ENCODE data around the gene TRIO.

Gene TRIO

DNA sequence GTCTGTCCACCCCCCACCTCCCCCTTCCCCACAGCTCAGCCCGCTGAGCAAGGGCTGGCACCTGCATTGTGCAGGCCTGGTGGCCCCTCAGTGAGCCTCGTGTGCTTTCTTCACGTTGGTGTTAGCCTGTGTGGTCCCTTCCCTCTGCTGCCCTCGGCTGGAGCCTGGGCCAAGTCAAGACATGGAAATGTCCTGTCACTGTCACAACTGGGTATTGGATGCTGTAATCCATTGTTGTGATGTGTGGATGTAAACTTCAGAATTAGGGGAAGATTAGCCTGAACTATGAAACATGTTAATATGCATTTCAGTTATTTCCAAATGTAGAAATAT lies 103.9 kb downstream of the TRIO start:
- no peak for DNase-seq (ENCODE audit: low read depth)

DNA sequence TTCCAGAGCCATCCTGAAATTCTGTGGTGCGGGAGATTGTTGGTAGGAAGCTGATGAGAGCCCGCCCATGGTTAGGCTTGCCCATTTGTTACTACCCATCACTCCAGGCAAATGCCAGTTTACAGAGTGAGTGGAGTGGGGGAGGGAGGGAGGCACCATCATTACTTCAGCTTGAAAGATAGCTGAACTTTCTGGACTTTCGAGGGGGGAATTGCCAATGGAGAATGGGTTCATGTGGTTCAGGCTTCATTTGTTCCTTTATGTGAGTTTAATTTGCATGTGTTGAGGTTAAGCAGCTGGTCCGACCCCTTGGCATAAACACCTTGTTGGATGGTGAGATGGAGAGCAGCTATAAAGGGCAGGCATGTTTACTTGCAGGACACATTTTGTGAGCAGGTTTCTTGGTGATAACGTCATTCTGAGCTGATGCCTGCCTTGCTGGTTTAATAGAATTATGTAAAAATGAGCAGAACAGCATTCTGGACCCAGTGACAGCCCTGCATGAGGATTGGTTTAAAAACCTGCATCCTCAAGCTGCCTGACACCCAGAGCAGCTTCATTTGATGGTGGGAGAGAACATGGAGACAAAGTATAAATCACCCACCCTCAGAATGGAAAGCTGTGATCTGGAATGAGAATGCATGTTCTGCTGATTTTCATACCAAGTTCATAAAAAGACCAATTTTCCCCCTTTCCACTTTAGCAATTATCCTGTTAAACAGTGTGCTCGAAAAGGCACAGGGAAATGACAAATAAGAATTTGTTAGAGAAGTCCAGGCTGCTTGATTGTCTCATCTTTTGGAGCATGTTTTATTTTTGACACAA lies 106.3 kb downstream of the TRIO start:
- no peak for DNase-seq (ENCODE audit: low read depth)

DNA sequence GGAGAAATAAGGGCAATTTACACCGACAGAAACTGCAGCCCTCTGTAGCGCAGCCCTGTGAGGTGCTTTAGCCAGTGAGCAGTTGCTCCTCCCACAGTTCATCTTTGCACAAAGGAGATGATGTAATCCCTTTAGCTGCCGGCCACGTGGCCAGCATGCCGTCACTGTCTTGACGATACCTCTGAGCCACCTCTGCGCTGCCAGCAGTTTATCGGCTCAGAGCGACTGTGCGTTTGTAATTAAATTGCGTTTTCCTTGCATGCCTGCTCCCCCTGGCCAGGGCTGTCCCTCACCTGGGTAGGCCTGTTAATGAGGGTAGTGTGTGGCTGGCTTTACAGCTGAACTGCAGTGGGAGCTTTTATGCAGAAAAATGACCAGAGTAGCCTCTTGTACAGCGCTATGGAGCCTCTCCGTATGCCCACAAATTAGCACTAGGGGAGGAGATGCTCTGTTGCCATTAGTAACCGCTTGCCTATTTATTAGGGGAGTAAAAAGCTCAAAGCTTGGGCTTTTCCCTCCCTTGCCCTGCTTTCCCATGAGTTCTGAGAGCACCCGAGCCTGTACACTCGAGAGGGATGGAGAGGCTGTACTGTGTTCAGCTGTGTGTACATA lies 107.0 kb downstream of the TRIO start:
- DNase-seq (ENCODE audit: low read depth): no peak

DNA sequence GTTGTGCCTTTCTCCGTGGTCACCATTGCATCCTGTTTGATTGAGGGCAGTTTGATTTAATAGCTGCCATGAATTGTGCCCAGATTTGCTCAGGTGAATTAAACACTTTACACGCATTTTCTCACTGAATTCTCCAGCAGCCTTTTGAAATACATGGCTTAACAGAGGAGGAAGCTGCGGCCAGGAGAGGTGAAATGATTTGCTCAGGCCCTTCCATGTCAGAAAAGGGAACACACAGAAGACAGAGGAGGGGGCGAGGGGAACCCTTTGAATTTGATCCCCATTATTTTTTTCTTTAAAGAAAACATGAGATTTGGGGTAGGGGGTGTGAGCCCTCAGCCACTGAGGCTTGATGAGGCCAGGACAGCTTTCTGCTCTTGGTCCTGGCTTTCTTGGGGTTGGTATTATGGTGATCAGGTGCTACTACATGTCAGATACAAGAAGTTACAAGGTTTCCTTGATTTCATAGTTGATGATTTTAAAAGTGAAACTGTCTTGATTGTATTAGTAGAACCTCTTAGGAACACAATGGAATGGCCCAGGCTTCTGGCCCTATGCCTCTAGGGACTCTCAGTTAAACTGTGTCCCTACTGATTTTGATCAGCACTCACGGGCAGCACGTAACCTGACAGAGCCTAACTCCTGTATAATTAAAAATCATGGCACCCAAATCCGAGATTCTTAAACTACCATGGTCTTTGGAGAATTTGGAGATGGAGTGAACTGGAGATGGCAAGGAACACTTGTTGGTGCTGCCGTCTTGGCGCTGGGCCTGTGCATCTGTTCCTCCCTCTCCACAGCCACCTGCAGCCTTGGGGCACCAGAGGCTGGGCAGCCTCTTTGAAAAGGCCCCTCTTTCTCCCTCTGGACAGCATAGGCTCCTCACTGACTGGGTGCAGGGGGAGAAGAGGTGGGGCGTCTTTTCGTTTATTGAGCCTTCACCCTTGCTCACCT lies 107.9 kb downstream of the TRIO start:
- DNase-seq (ENCODE audit: low read depth): no peak

DNA sequence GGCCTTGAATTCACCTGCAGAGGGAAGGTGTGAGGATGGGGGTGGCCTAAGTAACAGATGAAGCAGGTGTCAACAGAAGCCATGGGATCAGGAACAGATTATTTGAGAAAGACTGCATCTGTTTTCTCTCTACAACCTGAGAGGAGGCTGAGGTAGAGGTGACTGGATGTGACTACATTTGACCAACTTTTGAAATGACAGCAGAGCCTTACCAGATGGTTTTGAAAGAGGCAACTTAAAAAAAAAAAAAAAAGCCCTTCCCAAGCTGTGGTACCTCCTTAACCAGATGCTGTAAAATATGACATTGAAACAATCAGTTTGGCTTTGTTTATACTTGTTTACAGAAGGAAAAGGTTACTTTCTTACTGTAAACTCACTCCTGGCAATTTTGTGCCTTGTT lies 108.6 kb downstream of the TRIO start:
- DNase-seq (ENCODE audit: low read depth): no peak

DNA sequence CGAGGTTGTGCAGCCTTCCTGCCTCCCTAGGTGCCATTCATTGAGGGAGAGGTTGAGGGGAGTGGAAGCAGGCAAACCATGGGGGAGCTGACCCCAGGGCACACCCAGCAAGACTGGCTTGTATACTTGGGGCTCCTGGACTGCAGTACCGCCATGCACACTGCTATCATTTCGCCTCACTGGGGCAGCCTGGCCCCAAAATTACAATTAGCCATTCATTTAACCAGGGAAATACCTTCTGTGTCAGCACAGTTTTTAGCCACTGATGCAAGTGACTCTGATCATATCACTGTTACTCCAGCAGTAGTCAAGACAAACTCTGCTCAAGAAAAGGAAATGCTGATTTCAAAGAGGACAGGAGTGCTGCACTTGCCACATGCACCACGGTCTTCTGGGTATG lies 109.7 kb downstream of the TRIO start:
- DNase-seq (ENCODE audit: low read depth): no peak

DNA sequence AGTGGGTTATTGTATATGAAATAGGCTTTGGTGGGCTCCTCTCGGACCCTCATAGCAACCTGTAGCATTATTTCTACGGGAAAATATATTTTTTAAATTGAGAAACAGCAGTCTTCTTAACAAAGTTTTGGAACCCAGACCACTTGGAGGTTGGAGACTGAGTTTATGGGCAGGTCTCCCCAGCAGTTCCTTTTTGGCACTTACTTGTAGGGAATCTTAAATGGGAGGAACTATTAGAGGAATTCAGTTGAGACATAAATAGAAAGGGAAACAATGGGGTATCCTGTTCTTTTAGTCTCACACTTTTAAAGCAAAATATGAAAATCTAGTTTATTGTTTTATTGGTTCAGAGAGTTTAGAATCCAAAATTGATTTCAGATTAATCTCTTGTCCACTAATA lies 111.5 kb downstream of the TRIO start:
- no peak for DNase-seq (ENCODE audit: low read depth)

DNA sequence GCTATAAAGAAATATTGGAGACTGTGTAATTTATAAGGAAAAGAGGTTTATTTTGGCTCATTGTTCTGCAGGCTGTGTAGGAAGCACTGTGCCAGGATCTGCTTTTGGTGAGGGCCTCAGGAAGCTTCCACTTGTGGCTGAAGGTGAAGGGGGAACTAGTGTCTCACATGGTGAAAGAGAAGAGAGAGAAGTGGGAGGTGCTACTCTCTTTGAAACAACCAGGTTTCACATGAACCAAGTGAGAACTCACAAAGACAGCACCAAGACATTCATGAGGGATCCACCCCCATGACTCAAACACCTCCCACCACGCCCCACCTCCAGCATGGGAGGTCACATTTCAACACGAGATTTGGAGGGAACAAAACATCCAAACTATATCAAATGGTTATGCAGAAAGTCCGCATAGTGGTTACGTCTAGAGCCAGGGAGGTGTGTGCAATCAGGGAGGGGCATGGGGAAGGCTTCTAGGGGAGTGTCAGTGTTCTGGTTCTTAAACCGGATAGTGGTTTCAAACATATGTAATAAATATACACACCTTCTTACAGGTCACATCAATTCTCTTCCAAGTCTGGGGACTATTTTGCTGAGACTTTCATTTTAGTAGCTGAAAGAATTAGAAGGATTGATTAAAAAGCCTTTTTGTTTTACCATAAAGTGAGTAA lies 113.0 kb downstream of the TRIO start:
- no peak for DNase-seq (ENCODE audit: low read depth)

DNA sequence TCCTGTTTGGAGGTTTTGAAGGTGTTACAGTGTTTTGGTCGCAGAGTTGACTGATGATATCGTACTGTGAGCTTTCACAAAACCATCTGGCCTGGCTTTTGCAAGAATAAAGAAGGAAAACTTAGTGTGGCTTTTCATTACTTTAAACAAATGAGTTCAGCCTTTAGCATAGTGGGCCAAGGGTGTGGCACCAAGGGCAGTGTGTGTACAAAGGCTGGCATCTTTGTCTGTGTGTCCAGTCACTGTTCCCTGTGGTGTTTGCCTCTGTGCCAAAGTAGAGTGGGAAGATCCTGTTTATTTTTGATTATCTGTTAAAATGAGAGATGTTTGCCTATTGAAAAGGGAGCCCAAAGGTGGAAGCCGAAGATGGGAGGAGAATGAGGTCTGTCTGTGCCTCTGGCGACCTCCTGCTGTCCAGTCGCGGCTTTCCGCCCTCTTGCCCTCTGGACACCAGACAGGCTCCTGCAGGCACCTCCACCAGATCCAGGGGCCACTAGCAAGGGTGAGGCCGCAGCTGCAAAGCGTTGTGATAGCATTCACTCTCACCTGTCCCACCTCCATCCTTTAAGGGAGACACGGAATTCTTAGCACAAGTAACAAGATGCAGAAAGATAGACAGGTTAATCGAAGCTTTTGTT lies 113.7 kb downstream of the TRIO start:
- no peak for DNase-seq (ENCODE audit: low read depth)

DNA sequence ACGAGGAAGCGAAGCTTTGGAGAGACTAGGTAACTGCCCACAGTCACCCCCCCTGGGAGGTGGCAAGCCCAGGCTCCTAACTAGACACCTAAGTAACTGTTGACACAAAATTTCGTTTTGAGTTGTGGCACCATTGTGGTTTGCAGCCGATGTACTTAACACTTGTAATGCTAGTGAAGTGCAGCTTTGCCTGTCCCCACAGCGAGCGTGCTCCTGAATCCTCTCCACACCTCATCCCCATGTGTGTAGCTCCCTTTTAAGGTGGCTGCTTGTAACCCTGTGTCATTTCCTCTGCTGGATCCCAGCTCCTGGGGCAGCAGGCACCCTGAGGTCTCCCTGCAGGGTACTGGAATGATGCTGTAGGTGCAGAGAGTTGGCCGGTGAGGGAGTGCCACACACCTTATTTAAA lies 114.9 kb downstream of the TRIO start:
- DNase-seq (ENCODE audit: low read depth): no peak

DNA sequence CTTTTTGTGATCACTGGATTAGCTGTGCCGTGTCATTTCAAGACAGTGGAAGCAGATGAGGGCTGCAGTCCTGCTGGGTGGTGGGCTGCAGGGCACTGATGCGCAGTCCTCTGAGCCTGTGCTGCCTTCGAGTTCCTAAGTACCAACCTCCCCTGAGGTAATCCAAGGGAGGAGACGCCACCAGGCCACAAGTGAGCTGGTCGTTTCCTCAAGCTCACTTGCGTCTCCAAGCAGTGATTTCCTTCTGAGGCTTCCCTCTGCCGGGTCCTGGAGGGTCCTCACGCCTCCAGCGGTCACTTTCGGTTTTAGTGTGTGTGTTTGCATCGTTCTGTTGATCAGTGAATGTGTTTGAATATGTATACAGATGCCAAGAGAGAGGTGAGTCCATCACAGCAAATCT lies 115.7 kb downstream of the TRIO start:
- no peak for DNase-seq (ENCODE audit: low read depth)

DNA sequence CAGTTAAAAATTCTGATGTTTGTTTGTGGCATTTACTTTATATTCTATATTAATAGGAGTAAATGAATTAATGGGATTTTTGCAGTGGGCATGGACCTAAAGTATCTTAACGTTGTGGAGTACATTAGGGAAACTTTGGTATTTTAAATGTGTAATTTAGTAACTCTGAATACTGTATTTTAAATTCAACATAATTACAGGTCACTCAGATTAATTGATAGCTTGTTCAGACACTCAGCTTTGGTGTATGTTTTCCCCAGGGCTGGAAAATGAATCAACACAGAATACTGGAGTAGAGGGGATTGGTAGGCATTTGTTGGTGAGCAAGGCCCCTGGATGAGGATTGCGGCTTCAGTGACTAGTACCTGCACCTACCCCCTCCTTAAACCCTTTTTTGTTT lies 117.5 kb downstream of the TRIO start:
- DNase-seq (ENCODE audit: low read depth): no peak

DNA sequence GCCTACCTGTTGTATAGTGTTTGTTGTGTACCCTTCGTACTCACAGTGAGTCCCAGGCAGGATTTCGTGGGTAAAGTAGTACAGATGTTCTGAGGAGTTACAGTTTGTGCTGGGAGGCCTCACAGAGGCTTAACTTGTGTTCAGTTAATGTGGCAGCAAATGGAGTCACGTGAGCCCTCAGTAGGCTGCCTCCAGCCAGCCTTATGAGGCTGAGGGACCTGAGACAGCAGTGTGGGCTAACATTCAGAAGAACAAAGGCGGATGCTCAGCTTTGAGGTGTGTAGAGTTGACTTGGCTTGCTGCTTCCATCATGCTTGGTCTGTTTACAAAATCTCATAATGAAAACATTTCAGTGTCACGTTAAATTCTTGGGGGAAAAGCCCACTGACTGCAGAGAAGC lies 118.1 kb downstream of the TRIO start:
- DNase-seq (ENCODE audit: low read depth): no peak

DNA sequence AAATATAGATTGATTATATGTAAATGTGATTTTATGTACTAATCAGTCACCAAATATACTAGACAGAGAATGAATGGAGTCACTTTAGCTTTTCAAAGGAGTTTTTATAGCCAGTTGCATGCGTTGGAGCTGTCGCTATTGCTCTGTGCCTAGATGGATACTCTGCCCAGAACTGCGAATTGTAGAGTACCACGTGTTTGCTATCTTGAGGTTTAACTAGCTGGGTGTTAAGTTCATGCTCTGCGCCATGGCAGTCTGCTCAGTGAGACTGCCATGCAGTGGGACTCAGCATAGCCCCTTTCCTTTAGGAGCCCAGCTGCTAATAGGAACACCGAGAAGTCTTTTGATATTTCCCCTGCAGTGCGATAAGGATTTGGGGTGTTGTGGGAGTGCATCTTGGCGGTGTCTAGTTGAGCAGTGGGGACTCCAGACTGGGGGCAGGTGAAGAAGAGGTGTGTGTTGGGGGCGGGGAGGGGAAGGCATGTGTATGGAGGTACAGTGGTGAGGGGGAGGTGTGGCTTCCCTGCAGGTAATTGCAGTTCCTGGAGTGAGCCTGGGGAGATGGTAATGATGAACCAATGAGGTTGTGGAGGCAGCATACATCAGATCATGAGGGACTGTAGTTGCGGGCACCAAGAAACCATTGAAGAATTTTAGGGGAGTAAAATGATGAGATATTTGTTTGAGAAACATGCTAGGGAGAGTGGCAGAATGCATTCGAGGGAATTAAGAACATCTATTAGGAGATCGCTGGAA lies 118.9 kb downstream of the TRIO start:
- DNase-seq (ENCODE audit: low read depth): no peak

DNA sequence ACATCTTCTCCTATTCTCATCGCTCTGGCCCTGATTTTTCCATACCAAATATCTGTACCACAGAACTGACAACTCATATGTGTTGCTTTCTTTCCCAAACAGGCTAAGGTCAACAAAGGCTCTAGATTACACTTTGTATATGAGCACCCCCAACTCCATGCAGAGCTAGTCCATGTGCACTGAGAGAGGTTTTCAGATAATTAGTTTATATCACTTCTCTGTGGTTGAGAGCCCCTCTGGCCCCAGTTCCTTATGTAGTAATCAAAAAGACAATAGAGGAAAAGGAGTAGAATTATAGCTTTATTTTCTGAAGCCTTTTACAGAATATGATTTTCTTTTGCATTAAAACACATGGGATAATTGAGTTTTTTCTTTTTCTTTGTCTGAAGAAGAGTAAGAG lies 120.0 kb downstream of the TRIO start:
- no peak for DNase-seq (ENCODE audit: low read depth)

DNA sequence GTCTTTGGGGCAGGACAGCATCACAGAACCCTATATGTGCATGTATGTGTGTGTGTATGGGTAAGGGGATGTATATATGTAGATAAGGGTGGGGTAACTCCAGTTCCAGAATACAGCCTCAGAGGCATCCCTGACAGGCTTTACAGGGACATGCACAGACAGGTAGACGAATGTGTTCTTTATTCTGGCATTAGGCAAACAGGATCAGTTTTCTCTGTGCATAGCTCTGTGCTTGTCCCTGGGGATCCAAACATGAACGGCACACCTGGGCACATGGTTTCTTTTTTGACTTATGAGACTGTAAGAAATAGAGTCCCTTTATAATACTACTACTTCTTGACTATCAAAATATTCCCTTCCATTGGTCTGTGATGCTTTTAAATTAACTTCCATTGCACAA lies 120.6 kb downstream of the TRIO start:
- no peak for DNase-seq (ENCODE audit: low read depth)

DNA sequence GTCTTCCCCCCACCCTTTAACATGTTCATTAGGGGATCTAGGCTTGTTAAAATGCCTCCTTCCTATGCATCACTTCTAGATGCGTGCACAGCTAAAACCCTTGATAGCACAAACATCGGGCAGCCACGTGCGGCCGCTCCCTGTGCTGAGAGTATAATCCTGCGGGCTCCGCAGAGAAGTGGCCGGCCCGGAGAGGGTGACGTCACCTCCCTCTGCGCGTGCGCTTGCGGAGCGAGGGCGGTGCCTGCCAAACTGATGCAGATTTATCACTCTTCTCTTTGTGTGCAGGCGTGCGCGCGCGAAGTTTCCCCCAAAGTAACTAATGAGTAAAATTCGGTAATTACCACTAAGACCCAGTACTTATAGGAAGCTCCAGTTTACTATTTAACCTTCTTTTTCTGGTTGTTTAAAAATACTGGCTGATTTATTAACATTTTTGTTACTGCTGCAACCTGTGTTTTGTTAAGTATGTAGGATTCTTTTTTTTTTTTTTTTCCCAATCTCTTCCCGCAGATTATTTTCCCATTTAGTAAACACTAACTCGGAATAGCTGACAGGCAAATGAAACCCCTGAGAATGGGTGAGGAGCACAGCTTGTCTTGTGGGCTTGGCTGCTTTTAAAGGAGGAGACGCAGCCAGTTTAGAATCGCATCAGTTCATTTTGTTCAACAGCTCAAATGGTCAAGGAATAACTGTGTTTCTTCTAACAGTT lies 121.6 kb downstream of the TRIO start:
- peak; percentile 73 for DNase-seq (ENCODE audit: low read depth)

DNA sequence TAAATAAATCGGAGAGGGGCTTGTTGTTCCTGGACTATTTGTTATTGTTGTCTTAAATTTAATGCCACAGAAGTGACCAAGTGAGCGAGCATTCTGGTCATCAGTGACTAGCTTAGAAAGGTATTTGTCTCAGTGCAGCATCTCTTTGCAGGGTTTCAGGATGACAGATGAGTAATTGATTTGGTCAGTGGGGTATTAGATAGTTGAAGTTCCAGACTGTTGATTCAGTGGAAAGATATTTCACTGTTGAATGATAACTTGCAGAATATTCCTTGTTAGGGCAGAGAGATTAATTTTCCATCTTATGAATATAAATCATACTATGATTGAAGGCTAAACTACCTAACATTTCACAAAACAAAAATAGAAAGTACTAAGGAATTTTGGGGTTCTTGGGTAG lies 122.4 kb downstream of the TRIO start:
- no peak for DNase-seq (ENCODE audit: low read depth)

DNA sequence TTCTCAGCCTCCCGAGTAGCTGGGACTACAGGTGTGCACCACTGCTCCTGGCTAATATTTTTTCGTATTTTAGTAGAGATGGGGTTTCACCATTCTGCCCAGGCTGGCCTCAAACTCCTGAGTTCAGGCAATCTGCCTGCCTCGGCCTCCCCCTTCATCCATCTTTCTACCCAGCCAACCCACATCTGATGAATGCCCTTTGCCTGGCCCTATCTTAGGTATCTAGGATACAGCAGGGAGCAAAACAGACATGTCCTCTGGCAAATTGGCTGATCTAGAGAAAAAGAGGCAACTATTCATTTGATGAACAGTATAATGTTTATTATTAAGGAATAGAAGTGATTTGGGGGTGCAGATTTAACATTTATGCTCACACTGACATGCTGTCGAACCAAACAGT lies 123.0 kb downstream of the TRIO start:
- DNase-seq (ENCODE audit: low read depth): no peak

DNA sequence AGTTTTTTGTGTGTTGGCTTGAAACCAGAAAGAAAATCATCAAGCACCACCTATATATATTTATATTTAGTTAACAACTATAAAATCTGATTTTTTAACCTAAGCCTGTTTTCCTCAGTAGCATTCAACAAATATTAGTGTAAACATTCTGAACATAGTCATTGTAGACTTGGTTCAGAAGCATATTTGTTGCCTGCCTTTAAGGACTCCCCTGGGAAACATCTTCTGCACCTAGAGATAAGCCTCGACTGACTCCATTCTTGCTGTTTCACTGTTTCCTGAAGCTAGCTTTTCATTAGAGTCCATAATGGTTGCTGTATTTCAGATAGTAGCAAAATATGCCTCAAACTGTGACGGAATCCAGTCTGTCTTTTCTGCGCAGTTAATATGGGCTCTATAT lies 123.5 kb downstream of the TRIO start:
- no peak for DNase-seq (ENCODE audit: low read depth)

All from stimulated activated CD8-positive, alpha-beta memory T cell treated with anti-CD3 and anti-CD28 coated beads, Interleukin-4, amount 100 ng/mL, for 24 hours (primary cell).